ENCODE results near the gene WBP2NL.

WBP2NL gene

DNA sequence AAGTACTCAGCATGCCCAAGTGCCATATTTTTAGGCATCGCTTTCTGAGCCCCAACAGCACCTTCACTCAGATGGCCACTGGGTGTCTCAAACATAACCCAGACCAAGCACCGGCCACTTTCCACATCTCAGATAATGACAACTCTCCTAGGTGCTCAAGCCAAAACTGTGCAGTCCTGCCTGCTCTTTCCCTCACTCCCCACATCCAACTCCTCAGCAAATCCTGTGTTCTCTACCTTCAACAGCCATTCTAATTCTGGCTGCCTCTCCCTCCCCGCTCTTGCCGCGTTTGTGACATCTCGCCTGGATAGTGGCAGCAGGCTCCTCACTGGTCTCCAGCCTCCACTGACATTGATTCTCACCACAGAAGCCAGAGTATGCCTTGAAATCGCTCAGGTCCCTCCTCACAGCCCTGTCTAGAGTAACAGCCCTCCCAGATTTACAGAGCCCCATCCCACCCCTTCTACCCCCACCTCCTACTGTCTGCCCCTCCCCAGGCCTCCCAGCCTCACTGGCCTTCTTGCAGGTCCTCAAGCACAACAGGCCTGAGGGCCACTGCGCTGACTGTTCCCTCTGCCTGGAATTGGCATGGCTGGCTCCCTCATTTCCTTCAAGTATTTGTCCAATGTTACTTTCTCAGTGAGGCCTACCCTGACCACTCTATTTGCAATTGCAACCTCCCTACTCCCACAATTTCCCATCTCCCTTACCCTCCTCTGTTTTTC is 74.2 kb downstream of the WBP2NL start:
- TF ChIP-seq EZH2phosphoT487 (IDR thresholded peaks at IDR 0.05; ENCODE audit: low read length) (no peak), EZH2 (optimal IDR thresholded peaks at IDR 0.05; ENCODE audit: low read depth, low read length) (no peak)
- TF ChIP-seq, protein P1, sequence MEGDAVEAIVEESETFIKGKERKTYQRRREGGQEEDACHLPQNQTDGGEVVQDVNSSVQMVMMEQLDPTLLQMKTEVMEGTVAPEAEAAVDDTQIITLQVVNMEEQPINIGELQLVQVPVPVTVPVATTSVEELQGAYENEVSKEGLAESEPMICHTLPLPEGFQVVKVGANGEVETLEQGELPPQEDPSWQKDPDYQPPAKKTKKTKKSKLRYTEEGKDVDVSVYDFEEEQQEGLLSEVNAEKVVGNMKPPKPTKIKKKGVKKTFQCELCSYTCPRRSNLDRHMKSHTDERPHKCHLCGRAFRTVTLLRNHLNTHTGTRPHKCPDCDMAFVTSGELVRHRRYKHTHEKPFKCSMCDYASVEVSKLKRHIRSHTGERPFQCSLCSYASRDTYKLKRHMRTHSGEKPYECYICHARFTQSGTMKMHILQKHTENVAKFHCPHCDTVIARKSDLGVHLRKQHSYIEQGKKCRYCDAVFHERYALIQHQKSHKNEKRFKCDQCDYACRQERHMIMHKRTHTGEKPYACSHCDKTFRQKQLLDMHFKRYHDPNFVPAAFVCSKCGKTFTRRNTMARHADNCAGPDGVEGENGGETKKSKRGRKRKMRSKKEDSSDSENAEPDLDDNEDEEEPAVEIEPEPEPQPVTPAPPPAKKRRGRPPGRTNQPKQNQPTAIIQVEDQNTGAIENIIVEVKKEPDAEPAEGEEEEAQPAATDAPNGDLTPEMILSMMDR (IDR thresholded peaks at IDR 0.05; ENCODE audit: low read length), result no peak
- Histone ChIP-seq H3K4me3 (ENCODE audit: low read length) (no peak overlapping the region), H2AFZ (ENCODE audit: low read length) (no peak overlapping the region), H3K36me3 (replicated peaks; ENCODE audit: insufficient read depth, low read length) (no peaks in the 10 kb centered on the region), H3F3A (ENCODE audit: insufficient read depth, low read length) (peaks cover 13% of the 10 kb centered on the region; the same call in 1 of the 2 replicates), H3K27me3 (replicated peaks; ENCODE audit: insufficient read depth, low read length) (no peaks in the 10 kb centered on the region), H3K9ac (ENCODE audit: low read length) (no peak overlapping the region), H3K4me1 (ENCODE audit: low read length) (peaks cover 12% of the 10 kb centered on the region), H3K9me2 (replicated peaks; ENCODE audit: insufficient read depth, low read length) (no peaks in the 10 kb centered on the region), H3K4me2 (ENCODE audit: low read depth, low read length) (no peak overlapping the region), H3K79me2 (ENCODE audit: low read length) (no peaks in the 10 kb centered on the region), H3K27ac (ENCODE audit: low read length) (no peak overlapping the region), H3K9me3 (replicated peaks; ENCODE audit: insufficient read depth, low read length) (no peaks in the 10 kb centered on the region), H4K20me1 (ENCODE audit: insufficient read depth, low read length) (no peaks in the 10 kb centered on the region)
- no peak for DNase-seq

DNA sequence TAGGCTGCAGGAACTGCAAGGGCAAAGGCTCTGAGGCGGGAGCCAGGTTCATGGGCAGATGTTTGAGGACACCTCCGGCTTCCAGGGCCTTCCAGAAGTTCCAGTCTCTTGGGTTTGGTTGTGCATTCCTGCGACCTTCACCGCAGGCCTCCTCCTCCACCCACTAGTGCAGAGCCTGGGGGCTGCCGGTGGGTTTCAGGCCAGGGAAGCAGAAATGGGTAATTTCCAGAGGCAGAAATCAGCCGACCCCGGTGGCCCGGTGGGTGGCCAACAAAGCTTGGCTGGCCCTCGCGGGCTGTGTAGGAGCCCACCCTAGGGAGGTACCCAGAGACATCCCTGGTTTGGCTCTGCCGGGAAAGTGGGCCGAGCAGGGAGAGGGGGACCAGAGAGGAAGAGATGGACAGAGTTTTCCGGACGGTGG is 75.0 kb downstream of the WBP2NL start:
- TF ChIP-seq EZH2 (optimal IDR thresholded peaks at IDR 0.05; ENCODE audit: low read depth, low read length) (no peak), EZH2phosphoT487 (IDR thresholded peaks at IDR 0.05; ENCODE audit: low read length) (no peak)
- TF ChIP-seq, protein P1 (IDR thresholded peaks at IDR 0.05; ENCODE audit: low read length), result no peak
- H2AFZ ChIP-seq (ENCODE audit: low read length), result no peak overlapping the region

DNA sequence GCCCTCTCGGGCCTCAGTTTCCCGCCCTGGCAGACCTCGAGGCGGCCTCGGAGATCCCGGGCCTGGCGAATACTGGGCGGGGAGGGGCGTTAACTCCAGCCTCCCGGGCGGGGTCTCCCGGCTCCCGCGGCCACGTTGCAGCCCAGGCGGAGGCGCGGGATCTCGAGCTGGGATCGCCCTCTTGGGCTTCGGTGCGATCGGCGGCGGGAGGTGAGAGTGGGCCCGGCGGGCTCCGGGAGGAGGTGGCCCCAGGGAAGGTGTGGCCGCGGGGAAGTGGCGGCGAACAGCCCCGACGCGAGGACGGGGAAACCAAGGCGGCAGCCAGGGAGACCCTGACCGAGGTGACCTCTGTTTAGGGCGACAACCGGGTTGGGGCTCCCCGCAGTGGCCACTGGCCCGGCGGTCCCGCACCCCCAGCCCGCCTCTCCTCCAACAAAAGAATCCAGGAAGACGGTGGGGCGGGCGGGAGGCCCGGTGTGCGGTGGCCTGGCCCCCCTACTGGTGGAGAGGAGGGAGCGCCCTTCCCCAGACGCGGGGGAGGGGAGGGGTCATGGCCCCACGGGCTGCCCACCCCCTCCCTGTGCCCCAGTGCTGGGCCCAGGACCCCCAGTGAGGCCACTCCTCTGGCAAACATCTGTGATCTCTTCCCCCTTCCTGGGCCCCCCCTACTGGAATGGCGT is 75.7 kb downstream of the WBP2NL start, which contains the start of gene PHETA2:
TSS of gene PHETA2 (plus strand) at position 117 of the 680 bp plus-strand sequence. CDS start 3,046 bp downstream, outside the sequence.
- no peak within 1 kb of the TSS for H3K27ac ChIP-seq (ENCODE audit: low read length)
- peaks cover 20% of the 10 kb centered on the region; the same call in 1 of the 2 replicates for H3F3A ChIP-seq (ENCODE audit: insufficient read depth, low read length)
- peaks cover 15% of the 10 kb centered on the region for H3K4me1 ChIP-seq (ENCODE audit: low read length)
- H3K36me3 ChIP-seq (replicated peaks; ENCODE audit: insufficient read depth, low read length), result no peaks in the 10 kb centered on the region
- no peaks in the 10 kb centered on the region for H3K79me2 ChIP-seq (ENCODE audit: low read length)
- H2AFZ ChIP-seq (ENCODE audit: low read length), result peak within 1 kb of the TSS; percentile 58; the same call in 1 of the 2 replicates
- no peaks in the 10 kb centered on the region for H3K9me2 ChIP-seq (replicated peaks; ENCODE audit: insufficient read depth, low read length)
- peak within 1 kb of the TSS; percentile 37; the same call in 1 of the 2 replicates for H3K9ac ChIP-seq (ENCODE audit: low read length)
- no peaks in the 10 kb centered on the region for H3K27me3 ChIP-seq (replicated peaks; ENCODE audit: insufficient read depth, low read length)
- H3K4me3 ChIP-seq (ENCODE audit: low read length), result peak within 1 kb of the TSS; percentile 34; the same call in 1 of the 2 replicates
- no peak for TF ChIP-seq EZH2 (optimal IDR thresholded peaks at IDR 0.05; ENCODE audit: low read depth, low read length)
- TF ChIP-seq, protein P1 (IDR thresholded peaks at IDR 0.05; ENCODE audit: low read length), result peak; percentile 19; the same call in 1 of the 2 replicates
- H4K20me1 ChIP-seq (ENCODE audit: insufficient read depth, low read length), result no peaks in the 10 kb centered on the region
- H3K9me3 ChIP-seq (replicated peaks; ENCODE audit: insufficient read depth, low read length), result no peaks in the 10 kb centered on the region
- no peak for DNase-seq
- peak within 1 kb of the TSS; percentile 45; the same call in 1 of the 2 replicates for H3K4me2 ChIP-seq (ENCODE audit: low read depth, low read length)

More for the DNA sequence above, 75.0 kb downstream of the WBP2NL start:
- no peaks in the 10 kb centered on the region for H3K9me2 ChIP-seq (replicated peaks; ENCODE audit: insufficient read depth, low read length)
- H4K20me1 ChIP-seq (ENCODE audit: insufficient read depth, low read length), result no peaks in the 10 kb centered on the region
- no peak overlapping the region for H3K4me3 ChIP-seq (ENCODE audit: low read length)
- H3K4me2 ChIP-seq (ENCODE audit: low read depth, low read length), result 0 out of 2 replicates have a peak overlapping the region, but pooled peaks have one; percentile 45
- H3K4me1 ChIP-seq (ENCODE audit: low read length), result peaks cover 12% of the 10 kb centered on the region
- no peak for DNase-seq
- H3F3A ChIP-seq (ENCODE audit: insufficient read depth, low read length), result peaks cover 14% of the 10 kb centered on the region; the same call in 1 of the 2 replicates
- no peak overlapping the region for H3K27ac ChIP-seq (ENCODE audit: low read length)
- no peaks in the 10 kb centered on the region for H3K27me3 ChIP-seq (replicated peaks; ENCODE audit: insufficient read depth, low read length)
- H3K9ac ChIP-seq (ENCODE audit: low read length), result no peak overlapping the region
- H3K36me3 ChIP-seq (replicated peaks; ENCODE audit: insufficient read depth, low read length), result no peaks in the 10 kb centered on the region
- no peaks in the 10 kb centered on the region for H3K79me2 ChIP-seq (ENCODE audit: low read length)
- no peaks in the 10 kb centered on the region for H3K9me3 ChIP-seq (replicated peaks; ENCODE audit: insufficient read depth, low read length)
